SJSA1 (cell line): ENCODE measurements around the gene ILK. TPM values are rescaled to one million over a fixed set of nuclear protein-coding genes. Genes with fewer than 3 reads are reported as not detected.

Experiments used
- DNase-seq, 2 experiments: peaks; one replicate each; pipeline ENCODE4 v3.0.0-alpha.2; 2015 to 2020; ENCODE audit warnings: low spot score in 2 of 2, low read depth in 1 of 2
- H3K27ac ChIP-seq: fragments of 250-450 bp; sonication (Bioruptor Pico); 2 replicates; pipeline ENCODE4 v1.5.1; 2020; ENCODE audit warnings: mild to moderate bottlenecking, moderate library complexity
- H3K27me3 ChIP-seq: fragments of 250-450 bp; sonication (Bioruptor Pico); replicated peaks from 2 replicates; pipeline ENCODE4 v1.5.1; 2020; ENCODE audit warnings: mild to moderate bottlenecking, moderate library complexity
- H3K36me3 ChIP-seq: fragments of 250-450 bp; sonication (Bioruptor Pico); 2 replicates; pipeline ENCODE4 v1.5.1; 2020; ENCODE audit warnings: mild to moderate bottlenecking
- H3K4me1 ChIP-seq: fragments of 250-450 bp; sonication (Bioruptor Pico); replicated peaks from 2 replicates; pipeline ENCODE4 v1.6.1; 2021; ENCODE audit warnings: mild to moderate bottlenecking
- H3K4me3 ChIP-seq: fragments of 250-450 bp; sonication (Bioruptor Pico); 2 replicates; pipeline ENCODE4 v1.5.1; 2020; ENCODE audit warnings: mild to moderate bottlenecking
- H3K9me3 ChIP-seq: fragments of 250-450 bp; sonication (Bioruptor Pico); replicated peaks from 2 replicates; pipeline ENCODE4 v1.5.1; 2020; ENCODE audit warnings: mild to moderate bottlenecking
- total RNA-seq: library from RNA; depleted of rRNA; stranded (reverse); fragments of >200 nt; shearing (Covaris generic); gene quantifications from 2 replicates; pipeline ENCODE4 v1.2.3, GENCODE V29; 2014

ILK gene
- total RNA-seq, 1 experiment from 2014 or later = 180 TPM

DNA sequence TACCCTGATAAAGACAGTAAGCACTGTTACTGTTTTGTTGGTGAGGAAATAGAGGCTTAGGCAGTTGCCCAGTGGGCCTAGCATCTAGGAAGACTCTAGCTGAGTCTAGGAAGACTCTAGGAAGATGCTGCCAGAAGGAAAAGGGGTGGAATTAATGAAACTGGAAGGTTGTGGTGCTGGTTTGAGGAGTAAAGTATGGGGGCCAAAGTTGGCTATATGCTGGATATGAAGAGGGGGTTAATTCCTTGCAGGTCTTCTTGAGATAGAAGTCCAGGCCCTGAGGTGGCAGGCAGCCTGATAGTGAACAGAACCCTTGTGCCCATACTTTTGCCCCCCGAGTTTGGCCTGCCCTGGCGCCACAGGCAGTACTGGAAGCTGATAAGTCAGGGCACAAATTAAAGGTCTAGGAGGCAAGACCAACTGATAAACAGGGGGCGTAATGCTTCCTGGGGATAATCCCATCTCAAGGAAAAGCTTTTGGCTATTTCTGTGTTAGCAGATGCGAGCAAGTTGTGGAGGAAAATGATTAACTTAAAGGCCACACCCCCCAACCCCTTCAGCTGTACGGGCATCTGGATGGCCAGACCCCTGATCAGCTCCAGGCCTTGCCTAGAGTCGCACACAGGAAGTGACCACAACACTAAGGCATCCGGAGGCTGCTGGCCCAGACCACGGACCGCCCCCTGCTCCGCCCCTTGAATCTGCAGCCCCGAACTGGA lies 3.1 kb downstream of the ILK start:
- no peak overlapping the region for H3K4me3 ChIP-seq
- H3K4me1 ChIP-seq = peaks cover 49% of the 10 kb centered on the region
- H3K36me3 ChIP-seq = peaks cover 56% of the 10 kb centered on the region

DNA sequence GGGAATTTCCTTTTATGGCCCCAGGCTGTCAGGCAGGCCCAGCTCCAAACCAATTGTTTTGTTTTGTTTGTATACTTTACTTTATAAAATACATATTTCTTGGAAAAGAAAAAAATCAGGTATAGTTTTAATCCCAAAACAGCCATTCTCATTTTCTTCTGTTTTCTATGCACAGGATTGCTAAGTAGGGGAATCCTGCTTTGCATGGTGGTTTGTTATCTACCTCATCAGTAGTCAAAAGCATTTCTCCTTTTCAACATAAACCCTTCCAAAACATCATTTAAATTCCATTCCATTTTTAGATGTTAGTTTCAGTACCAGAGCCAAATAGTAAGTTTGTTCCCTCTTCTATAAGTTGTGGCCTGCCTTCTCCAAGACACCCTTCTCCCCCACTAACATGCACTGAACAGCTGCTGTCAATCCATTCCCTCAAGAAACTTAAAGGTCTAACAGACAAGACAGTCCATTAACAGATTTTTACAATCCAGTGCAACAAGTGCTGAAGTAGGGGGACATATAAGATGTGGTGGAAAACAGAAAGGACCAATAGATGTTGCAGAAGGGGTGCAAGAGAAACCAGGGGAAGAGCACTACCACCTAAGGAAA lies 3.7 kb downstream of the ILK start:
- DNase-seq = no peak
- H3K4me1 ChIP-seq = peaks cover 51% of the 10 kb centered on the region
- no peaks in the 10 kb centered on the region for H3K9me3 ChIP-seq
- H3K27ac ChIP-seq = peak overlapping the region; percentile 76
- H3K36me3 ChIP-seq = peaks cover 60% of the 10 kb centered on the region
- no peaks in the 10 kb centered on the region for H3K27me3 ChIP-seq
- H3K4me3 ChIP-seq = no peak overlapping the region

More for the DNA sequence above, 3.1 kb downstream of the ILK start:
- DNase-seq = peak; percentile 78 to 89
- Histone ChIP-seq H3K9me3 (no peaks in the 10 kb centered on the region), H3K27ac (peak overlapping the region; percentile 76), H3K27me3 (no peaks in the 10 kb centered on the region)

DNA sequence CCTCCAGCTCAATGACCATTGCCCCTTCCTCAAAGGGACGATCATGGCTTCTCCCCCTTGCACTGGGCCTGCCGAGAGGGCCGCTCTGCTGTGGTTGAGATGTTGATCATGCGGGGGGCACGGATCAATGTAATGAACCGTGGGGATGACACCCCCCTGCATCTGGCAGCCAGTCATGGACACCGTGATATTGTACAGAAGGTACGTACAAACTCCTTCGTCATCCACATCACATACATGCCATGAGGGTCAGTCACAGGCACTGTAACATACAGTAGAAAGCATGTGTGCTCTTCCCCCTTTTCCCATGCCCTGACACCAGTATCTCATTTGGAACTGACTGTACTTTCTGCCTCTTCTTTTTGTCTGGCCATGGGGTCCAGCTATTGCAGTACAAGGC lies 4.4 kb downstream of the ILK start:
- no peak for DNase-seq
- peak overlapping the region; percentile 76 for H3K27ac ChIP-seq
- H3K9me3 ChIP-seq = no peaks in the 10 kb centered on the region
- no peak overlapping the region for H3K4me3 ChIP-seq
- peaks cover 60% of the 10 kb centered on the region for H3K36me3 ChIP-seq
- H3K4me1 ChIP-seq = peaks cover 58% of the 10 kb centered on the region
- H3K27me3 ChIP-seq = no peaks in the 10 kb centered on the region

DNA sequence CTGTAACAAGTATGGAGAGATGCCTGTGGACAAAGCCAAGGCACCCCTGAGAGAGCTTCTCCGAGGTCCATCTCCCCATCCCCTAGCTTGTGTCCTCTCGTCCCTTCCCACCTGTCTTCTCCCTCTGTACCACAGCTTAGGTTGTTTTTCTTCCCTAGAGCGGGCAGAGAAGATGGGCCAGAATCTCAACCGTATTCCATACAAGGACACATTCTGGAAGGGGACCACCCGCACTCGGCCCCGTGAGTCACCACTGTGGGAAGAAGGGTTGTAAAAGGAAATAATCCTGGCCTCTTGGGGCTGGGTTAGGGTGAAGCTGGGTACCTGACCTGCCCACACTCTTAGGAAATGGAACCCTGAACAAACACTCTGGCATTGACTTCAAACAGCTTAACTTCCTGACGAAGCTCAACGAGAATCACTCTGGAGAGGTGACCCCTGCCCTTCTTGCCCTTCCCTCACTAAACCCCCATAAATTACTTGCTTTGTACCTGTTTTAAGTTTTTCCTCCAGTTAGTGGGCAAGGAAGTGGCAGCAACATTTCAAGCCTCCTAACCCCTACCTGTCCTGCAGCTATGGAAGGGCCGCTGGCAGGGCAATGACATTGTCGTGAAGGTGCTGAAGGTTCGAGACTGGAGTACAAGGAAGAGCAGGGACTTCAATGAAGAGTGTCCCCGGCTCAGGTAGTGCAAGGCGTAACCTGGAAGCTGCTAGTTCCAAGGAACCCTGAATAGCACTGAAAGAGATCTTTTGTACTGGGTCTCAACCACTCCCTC lies 5.3 kb downstream of the ILK start:
- peak; percentile 75 to 82 for DNase-seq
- H3K4me3 ChIP-seq = no peak overlapping the region
- H3K4me1 ChIP-seq = peaks cover 58% of the 10 kb centered on the region
- H3K9me3 ChIP-seq = no peaks in the 10 kb centered on the region
- peaks cover 63% of the 10 kb centered on the region for H3K36me3 ChIP-seq
- peak overlapping the region; percentile 76 for H3K27ac ChIP-seq
- H3K27me3 ChIP-seq = no peaks in the 10 kb centered on the region

DNA sequence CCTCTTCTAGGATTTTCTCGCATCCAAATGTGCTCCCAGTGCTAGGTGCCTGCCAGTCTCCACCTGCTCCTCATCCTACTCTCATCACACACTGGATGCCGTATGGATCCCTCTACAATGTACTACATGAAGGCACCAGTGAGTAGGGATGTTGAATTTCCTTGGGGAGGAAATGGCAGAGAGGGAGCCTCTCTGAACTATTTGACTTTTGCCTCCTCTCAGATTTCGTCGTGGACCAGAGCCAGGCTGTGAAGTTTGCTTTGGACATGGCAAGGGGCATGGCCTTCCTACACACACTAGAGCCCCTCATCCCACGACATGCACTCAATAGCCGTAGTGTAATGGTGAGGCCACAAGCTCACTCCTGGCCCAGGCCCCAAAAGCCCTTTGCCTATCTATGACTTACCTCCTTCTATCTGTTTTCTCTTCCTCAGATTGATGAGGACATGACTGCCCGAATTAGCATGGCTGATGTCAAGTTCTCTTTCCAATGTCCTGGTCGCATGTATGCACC lies 6.0 kb downstream of the ILK start:
- Histone ChIP-seq H3K27ac (no peak overlapping the region), H3K4me3 (no peak overlapping the region), H3K9me3 (no peaks in the 10 kb centered on the region), H3K4me1 (peaks cover 58% of the 10 kb centered on the region), H3K36me3 (peaks cover 63% of the 10 kb centered on the region), H3K27me3 (no peaks in the 10 kb centered on the region)
- DNase-seq = no peak

DNA sequence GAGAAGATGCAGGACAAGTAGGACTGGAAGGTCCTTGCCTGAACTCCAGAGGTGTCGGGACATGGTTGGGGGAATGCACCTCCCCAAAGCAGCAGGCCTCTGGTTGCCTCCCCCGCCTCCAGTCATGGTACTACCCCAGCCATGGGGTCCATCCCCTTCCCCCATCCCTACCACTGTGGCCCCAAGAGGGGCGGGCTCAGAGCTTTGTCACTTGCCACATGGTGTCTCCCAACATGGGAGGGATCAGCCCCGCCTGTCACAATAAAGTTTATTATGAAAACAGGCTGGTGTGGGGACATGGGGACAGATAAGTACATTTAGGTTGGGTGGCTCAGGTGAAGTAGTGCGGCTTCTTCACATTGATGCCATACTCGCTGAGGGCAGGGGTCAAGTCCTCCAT lies 7.0 kb downstream of the ILK start:
- H3K4me3 ChIP-seq = no peak overlapping the region
- DNase-seq = no peak
- no peaks in the 10 kb centered on the region for H3K9me3 ChIP-seq
- H3K27ac ChIP-seq = no peak overlapping the region
- no peaks in the 10 kb centered on the region for H3K27me3 ChIP-seq
- peaks cover 57% of the 10 kb centered on the region for H3K4me1 ChIP-seq
- peaks cover 60% of the 10 kb centered on the region for H3K36me3 ChIP-seq

DNA sequence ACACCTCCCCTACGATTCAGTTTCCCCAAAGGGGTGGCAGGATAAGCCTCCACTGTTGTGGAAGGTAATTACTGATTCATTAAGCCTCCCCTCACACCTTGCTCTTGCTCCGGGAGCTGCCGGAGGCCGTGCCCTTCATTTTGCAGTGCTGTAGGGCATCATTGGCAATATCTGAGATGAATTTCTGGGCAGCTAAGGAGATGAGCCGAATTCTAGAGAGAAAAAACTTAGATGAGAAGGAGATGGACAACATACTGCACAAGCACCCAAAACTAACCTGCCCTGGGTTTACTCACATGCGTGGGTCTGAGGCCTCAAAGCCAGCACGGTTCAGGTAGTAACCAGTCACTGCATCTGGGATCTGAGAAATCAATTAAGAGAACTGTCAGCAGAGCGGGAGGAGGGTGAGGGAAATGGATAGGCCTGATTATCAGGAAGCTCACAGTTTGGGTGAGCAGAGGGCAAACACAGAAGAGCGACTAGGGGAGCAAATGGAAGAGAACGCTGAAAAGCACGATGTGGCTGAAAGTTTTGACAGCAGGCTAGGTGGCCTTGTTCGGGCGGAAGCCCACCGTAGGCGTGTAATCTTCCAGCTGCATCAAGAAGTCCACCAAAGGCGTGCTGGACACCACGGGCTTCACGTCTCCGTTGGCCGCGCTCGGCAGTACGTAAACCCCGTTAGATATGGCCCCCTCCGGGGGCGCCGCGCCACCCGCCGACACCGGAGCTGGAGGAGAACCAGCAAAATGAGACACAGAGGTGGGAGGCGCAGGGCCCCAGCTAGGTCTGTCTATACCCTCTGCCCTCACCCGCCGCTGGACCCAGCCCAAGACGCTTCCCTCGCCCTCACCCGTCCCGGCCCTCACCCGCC lies 7.8 kb downstream of the ILK start:
- DNase-seq = peak in 1 of 2 experiments; percentile 11
- Histone ChIP-seq H3K27ac (peak overlapping the region; percentile 73), H3K27me3 (no peaks in the 10 kb centered on the region), H3K9me3 (no peaks in the 10 kb centered on the region), H3K4me1 (peaks cover 50% of the 10 kb centered on the region), H3K36me3 (peaks cover 53% of the 10 kb centered on the region), H3K4me3 (peak overlapping the region; percentile 71)

DNA sequence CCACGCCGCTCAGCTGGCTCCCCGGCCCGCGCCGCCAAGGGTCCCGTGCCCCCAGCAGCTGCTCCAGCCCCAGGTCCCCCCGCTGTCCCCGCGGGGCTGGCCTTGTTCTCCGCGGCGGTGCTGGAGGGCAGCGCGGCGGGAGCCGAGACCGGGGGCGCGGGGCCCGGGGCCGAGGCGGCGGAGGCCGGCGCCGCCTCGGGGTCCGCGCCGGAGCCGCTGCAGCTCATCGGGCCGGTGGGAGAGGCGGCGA lies 8.3 kb downstream of the ILK start:
- no peak for DNase-seq
- peaks cover 50% of the 10 kb centered on the region for H3K36me3 ChIP-seq
- H3K27me3 ChIP-seq = no peaks in the 10 kb centered on the region
- peak overlapping the region; percentile 71 for H3K4me3 ChIP-seq
- H3K27ac ChIP-seq = peak overlapping the region; percentile 73
- H3K9me3 ChIP-seq = no peaks in the 10 kb centered on the region
- H3K4me1 ChIP-seq = peaks cover 48% of the 10 kb centered on the region

DNA sequence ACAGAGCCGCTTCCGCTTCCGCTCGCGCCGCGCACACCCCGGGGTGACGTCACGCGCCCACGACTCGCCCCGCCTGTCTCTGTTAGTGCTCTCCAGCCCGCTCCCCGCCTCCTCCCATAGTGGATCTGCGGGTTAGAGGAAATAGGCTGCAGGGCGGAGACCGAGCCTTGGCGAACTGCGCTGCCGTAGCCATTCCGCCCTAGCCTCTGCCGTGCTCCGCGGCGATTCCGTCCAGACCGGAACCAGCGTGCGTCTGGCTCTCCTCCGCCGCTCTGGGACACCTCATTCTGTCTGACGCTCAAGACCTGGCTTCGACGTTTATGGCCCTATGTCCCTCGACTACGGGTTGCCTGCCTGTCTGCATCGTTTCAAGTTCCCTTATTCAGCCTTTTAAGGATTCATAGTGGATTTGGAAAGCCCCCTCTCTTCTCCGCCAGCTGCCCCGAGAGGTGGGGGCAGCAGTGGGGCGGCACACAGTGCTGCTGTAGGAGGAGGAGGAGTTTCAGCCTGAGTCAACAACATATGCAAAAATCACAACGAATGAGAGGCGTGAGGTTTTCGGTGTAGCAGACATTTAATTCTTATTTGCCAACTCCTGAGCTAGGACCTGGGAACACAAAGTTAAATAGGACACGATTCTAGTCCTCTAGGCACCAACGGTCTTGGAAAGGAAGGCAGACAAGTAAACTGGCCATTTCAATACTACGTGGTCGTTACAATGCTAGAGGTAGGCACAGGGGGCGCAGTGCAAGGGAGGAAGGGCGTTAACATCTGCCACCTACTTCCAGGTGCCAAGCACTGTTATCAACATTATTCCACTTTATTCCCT lies 8.9 kb downstream of the ILK start, which contains the start of gene TAF10:
TSS of gene TAF10 (minus strand) at position 4 of the 829 bp plus-strand sequence. CDS start 27 bp downstream, outside the sequence.
- Histone ChIP-seq H3K4me1 (peaks cover 48% of the 10 kb centered on the region), H3K36me3 (peaks cover 47% of the 10 kb centered on the region), H3K27ac (peak within 1 kb of the TSS; percentile 73), H3K27me3 (no peaks in the 10 kb centered on the region), H3K4me3 (peak within 1 kb of the TSS; percentile 71), H3K9me3 (no peaks in the 10 kb centered on the region)
- peak; percentile 79 to 92 for DNase-seq

DNA sequence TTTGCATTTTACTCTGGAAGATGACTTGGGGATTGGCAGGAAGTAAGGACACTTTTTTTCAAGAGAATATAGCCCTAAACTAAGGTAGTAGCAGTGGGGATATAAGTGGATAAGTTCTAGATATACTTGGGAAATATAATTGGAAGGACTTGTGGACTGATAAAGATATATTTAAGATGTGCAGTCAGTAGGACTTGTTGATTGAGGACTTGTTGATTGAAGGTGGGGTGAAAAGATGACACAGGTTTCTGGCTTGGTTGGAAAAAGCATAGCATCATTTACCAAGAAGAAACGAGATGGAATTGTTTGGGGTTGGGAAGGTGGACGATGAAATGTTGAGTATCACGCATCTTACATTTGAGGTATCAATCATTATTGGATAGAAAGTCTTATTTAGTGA lies 9.9 kb downstream of the ILK start:
- no peaks in the 10 kb centered on the region for H3K27me3 ChIP-seq
- H3K4me1 ChIP-seq = peaks cover 46% of the 10 kb centered on the region
- H3K36me3 ChIP-seq = peaks cover 36% of the 10 kb centered on the region
- H3K27ac ChIP-seq = no peak overlapping the region
- H3K4me3 ChIP-seq = no peak overlapping the region
- no peaks in the 10 kb centered on the region for H3K9me3 ChIP-seq
- no peak for DNase-seq

DNA sequence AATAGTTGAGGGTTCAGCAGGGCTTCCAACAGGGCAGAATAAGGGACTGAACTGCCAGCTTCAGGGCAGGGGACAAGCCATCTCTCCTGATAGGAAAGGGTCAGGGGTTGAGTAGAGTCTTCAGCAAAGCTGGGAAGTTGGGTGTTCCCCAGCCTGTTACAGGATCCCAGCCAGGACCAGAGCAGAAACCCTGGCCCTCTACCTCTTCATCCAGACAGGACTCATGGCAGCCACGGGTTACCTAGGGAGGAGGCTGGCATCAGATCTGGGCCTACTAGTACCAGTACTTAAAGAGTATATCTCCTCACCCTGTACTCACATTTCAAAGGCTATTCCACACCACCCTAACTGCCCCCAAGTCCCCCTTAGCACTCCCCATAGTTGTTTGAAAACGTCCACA lies 10.9 kb downstream of the ILK start:
- Histone ChIP-seq H3K36me3 (peaks cover 29% of the 10 kb centered on the region), H3K4me3 (no peak overlapping the region), H3K27me3 (no peaks in the 10 kb centered on the region), H3K9me3 (no peaks in the 10 kb centered on the region), H3K4me1 (peaks cover 40% of the 10 kb centered on the region), H3K27ac (no peak overlapping the region)
- DNase-seq = no peak

DNA sequence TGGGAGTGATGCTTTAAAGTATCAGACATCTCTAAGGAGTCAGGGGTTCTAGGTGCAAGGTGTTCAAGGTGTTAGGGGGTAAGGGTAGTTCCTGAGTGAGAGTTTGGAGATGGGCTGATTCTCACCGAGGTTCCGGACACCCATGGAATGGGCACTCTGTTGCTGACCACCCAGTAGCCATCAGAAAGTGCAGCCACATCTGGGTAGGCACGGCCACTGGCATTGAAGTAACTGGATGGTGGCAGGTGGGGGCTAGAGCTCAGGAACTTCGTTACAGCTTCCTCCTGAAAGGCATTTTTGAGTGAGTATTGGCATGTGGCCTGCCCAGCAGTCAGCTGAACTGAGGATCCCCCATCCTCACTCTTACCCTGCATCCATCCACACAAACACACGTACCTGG lies 11.5 kb downstream of the ILK start:
- no peak for DNase-seq
- Histone ChIP-seq H3K4me1 (peaks cover 38% of the 10 kb centered on the region), H3K27me3 (no peaks in the 10 kb centered on the region), H3K9me3 (no peaks in the 10 kb centered on the region), H3K36me3 (peaks cover 23% of the 10 kb centered on the region), H3K4me3 (no peak overlapping the region), H3K27ac (no peak overlapping the region)
